HG03108 (cell line): ENCODE data around the gene PRKACA.

Experiments
- ATAC-seq: cut with Tn5 transposase; IDR thresholded peaks from one replicate; pipeline ENCODE4 v1.9.1; 2021; ENCODE audit warnings: moderate library complexity; ENCODE audit not compliant: unreplicated experiment

PRKACA gene

GRCh38 chr19:14117668-14118164, at the start of gene PRKACA:
Gene PRKACA (minus strand): TSS chr19:14117762. CDS start chr19:14117547, 215 bp downstream.
- peak; percentile 91 for ATAC-seq

- ATAC-seq = no peak
Observed at GRCh38 chr19:14166999-14167575, 49.5 kb upstream of the PRKACA start.

GRCh38 chr19:14165990-14166830, 48.6 kb upstream of the PRKACA start:
- no peak for ATAC-seq

- ATAC-seq = no peak
Observed at GRCh38 chr19:14164724-14165493, 47.3 kb upstream of the PRKACA start.

- ATAC-seq = no peak
Observed at GRCh38 chr19:14164082-14164481, 46.5 kb upstream of the PRKACA start.

- ATAC-seq = no peak
Observed at GRCh38 chr19:14162871-14163297, 45.3 kb upstream of the PRKACA start.

GRCh38 chr19:14161305-14161704, 43.7 kb upstream of the PRKACA start:
- no peak for ATAC-seq

GRCh38 chr19:14160017-14160703, 42.6 kb upstream of the PRKACA start:
- no peak for ATAC-seq

GRCh38 chr19:14159059-14159458, 41.5 kb upstream of the PRKACA start:
- no peak for ATAC-seq

- ATAC-seq = no peak
Observed at GRCh38 chr19:14158276-14159023, 40.9 kb upstream of the PRKACA start.

GRCh38 chr19:14156971-14157717, 39.6 kb upstream of the PRKACA start:
- no peak for ATAC-seq

- ATAC-seq = no peak
Observed at GRCh38 chr19:14156122-14156521, 38.6 kb upstream of the PRKACA start.

GRCh38 chr19:14155371-14155770, 37.8 kb upstream of the PRKACA start:
- ATAC-seq = no peak

GRCh38 chr19:14152713-14153112, 35.2 kb upstream of the PRKACA start:
- ATAC-seq = no peak

- no peak for ATAC-seq
Observed at GRCh38 chr19:14150770-14151661, 33.5 kb upstream of the PRKACA start.

GRCh38 chr19:14150041-14150769, 32.6 kb upstream of the PRKACA start:
- no peak for ATAC-seq

- ATAC-seq = no peak
Observed at GRCh38 chr19:14149509-14149994, 32.0 kb upstream of the PRKACA start.
